Measurements from ENCODE around the gene MEAF6.
A peak's percentile ranks its signal among the peaks of the same experiment; 100 is the strongest.
"Not testable (repeated sequence)": the region's sequence is repeated elsewhere in the genome, so short reads cannot be mapped to it uniquely, and the experiment has no call there.

The MEAF6 gene

GRCh38 chr1:37514350-37515184, at the start of gene MEAF6:
Gene MEAF6, minus strand, starts transcription at chr1:37514766. Its CDS starts 20 bp downstream, at chr1:37514746.
- peak within 1 kb of the TSS; percentile 85 for H3K4me3 ChIP-seq (ENCODE audit: low read depth, low read length)

GRCh38 chr1:37562984-37563383, 48.4 kb upstream of the MEAF6 start:
- no peak for TF ChIP-seq CTCF (IDR thresholded peaks at IDR 0.05; ENCODE audit: insufficient read depth, low read depth, low read length, missing control alignments)
- H3K4me3 ChIP-seq (ENCODE audit: low read depth, low read length), result no peak overlapping the region
- DNase-seq (ENCODE audit: low read depth), result no peak

More at GRCh38 chr1:37514350-37515184, at the start of gene MEAF6:
- DNase-seq (ENCODE audit: low read depth), result peak; percentile 91
- TF ChIP-seq CTCF (IDR thresholded peaks at IDR 0.05; ENCODE audit: insufficient read depth, low read depth, low read length, missing control alignments), result peak; percentile 79

GRCh38 chr1:37561133-37562132, 46.9 kb upstream of the MEAF6 start:
- peak; percentile 51 for DNase-seq (ENCODE audit: low read depth)
- no peak overlapping the region for H3K4me3 ChIP-seq (ENCODE audit: low read depth, low read length)
- TF ChIP-seq CTCF (IDR thresholded peaks at IDR 0.05; ENCODE audit: insufficient read depth, low read depth, low read length, missing control alignments), result peak; percentile 55

GRCh38 chr1:37560401-37561132, 46.0 kb upstream of the MEAF6 start:
- no peak for TF ChIP-seq CTCF (IDR thresholded peaks at IDR 0.05; ENCODE audit: insufficient read depth, low read depth, low read length, missing control alignments)
- DNase-seq (ENCODE audit: low read depth), result no peak
- no peak overlapping the region for H3K4me3 ChIP-seq (ENCODE audit: low read depth, low read length)

GRCh38 chr1:37559957-37560379, 45.4 kb upstream of the MEAF6 start:
- H3K4me3 ChIP-seq (ENCODE audit: low read depth, low read length); DNase-seq (ENCODE audit: low read depth): not testable (repeated sequence)

- TF ChIP-seq CTCF (IDR thresholded peaks at IDR 0.05; ENCODE audit: insufficient read depth, low read depth, low read length, missing control alignments), result no peak
- H3K4me3 ChIP-seq (ENCODE audit: low read depth, low read length), result no peak overlapping the region
- no peak for DNase-seq (ENCODE audit: low read depth)
These were observed 44.5 kb upstream of the MEAF6 start for GRCh38 chr1:37559080-37559479.

Measured in GM12865 (cell line).